ENCODE results near the gene PLEKHG4.

PLEKHG4 gene

GRCh38 chr16:67246081-67246755 is 33.1 kb upstream of the PLEKHG4 start:
- peak; percentile 59 for DNase-seq (ENCODE audit: extremely low read depth, low read depth)
- TF ChIP-seq CTCF (IDR thresholded peaks at IDR 0.05; ENCODE audit: low read depth, low read length, missing control alignments): peak; percentile 39
- H3K4me3 ChIP-seq (replicated peaks; ENCODE audit: low read depth, low read length): peak overlapping the region; percentile 72

GRCh38 chr16:67246756-67247191 is 32.6 kb upstream of the PLEKHG4 start:
- H3K4me3 ChIP-seq (replicated peaks; ENCODE audit: low read depth, low read length): peak overlapping the region; percentile 72
- no peak for DNase-seq (ENCODE audit: extremely low read depth, low read depth)
- TF ChIP-seq CTCF (IDR thresholded peaks at IDR 0.05; ENCODE audit: low read depth, low read length, missing control alignments): no peak

- peak; percentile 77 for DNase-seq (ENCODE audit: extremely low read depth, low read depth)
- peak within 1 kb of the TSS; percentile 72 for H3K4me3 ChIP-seq (replicated peaks; ENCODE audit: low read depth, low read length)
- TF ChIP-seq CTCF (IDR thresholded peaks at IDR 0.05; ENCODE audit: low read depth, low read length, missing control alignments): no peak
Measured at GRCh38 chr16:67247192-67248072, 31.9 kb upstream of the PLEKHG4 start, which contains the start of gene FHOD1. Gene FHOD1, minus strand, starts transcription at chr16:67247481. Its CDS starts 71 bp downstream, at chr16:67247410.

- no peak for TF ChIP-seq CTCF (IDR thresholded peaks at IDR 0.05; ENCODE audit: low read depth, low read length, missing control alignments)
- peak overlapping the region; percentile 72 for H3K4me3 ChIP-seq (replicated peaks; ENCODE audit: low read depth, low read length)
- DNase-seq (ENCODE audit: extremely low read depth, low read depth): no peak
Measured at GRCh38 chr16:67248073-67248400, 31.3 kb upstream of the PLEKHG4 start.

- TF ChIP-seq CTCF (IDR thresholded peaks at IDR 0.05; ENCODE audit: low read depth, low read length, missing control alignments): no peak
- H3K4me3 ChIP-seq (replicated peaks; ENCODE audit: low read depth, low read length): peak within 1 kb of the TSS; percentile 72
- DNase-seq (ENCODE audit: extremely low read depth, low read depth): no peak
Measured at GRCh38 chr16:67248401-67249177, 30.7 kb upstream of the PLEKHG4 start, which contains the start of gene SLC9A5. Gene SLC9A5, plus strand, starts transcription at chr16:67248979. Its CDS starts 36 bp downstream, at chr16:67249015.

Data from HFF-Myc (cell line).